HEK293T (cell line): ENCODE data around the gene KPNA1.

Source experiments
- ARNT ChIP-seq: fragments of 450-650 bp; IDR thresholded peaks from 2 replicates; pipeline ENCODE4 v1.6.1; 2017; ENCODE audit warnings: mild to moderate bottlenecking
- ELF4 ChIP-seq: fragments of 450-650 bp; IDR thresholded peaks from 2 replicates; pipeline ENCODE4 v1.6.1; 2017; ENCODE audit warnings: antibody characterized with exemption
- FOXA1 ChIP-seq: fragments of 450-650 bp; IDR thresholded peaks from 2 replicates; pipeline ENCODE4 v1.6.1; 2016; ENCODE audit warnings: mild to moderate bottlenecking
- FOXK2 ChIP-seq: fragments of 450-650 bp; IDR thresholded peaks from 2 replicates; pipeline ENCODE4 v1.6.1; 2016; ENCODE audit warnings: mild to moderate bottlenecking
- FOXM1 ChIP-seq: fragments of 450-650 bp; IDR thresholded peaks from 2 replicates; pipeline ENCODE4 v1.6.1; 2017; ENCODE audit warnings: mild to moderate bottlenecking, borderline replicate concordance
- HDGF ChIP-seq: fragments of 450-650 bp; IDR thresholded peaks from 2 replicates; pipeline ENCODE4 v1.6.1; 2017; ENCODE audit warnings: antibody characterized with exemption, borderline replicate concordance
- SP1 ChIP-seq: fragments of 450-650 bp; IDR thresholded peaks from 2 replicates; pipeline ENCODE4 v1.6.1; 2017
- SUZ12 ChIP-seq: fragments of 450-650 bp; IDR thresholded peaks from 2 replicates; pipeline ENCODE4 v1.6.1; 2016; ENCODE audit warnings: mild to moderate bottlenecking
- TARDBP ChIP-seq: fragments of 450-650 bp; IDR thresholded peaks from 2 replicates; pipeline ENCODE4 v1.6.1; 2016
- TF ChIP-seq, protein P1 (sequence below): fragments of 450-650 bp; IDR thresholded peaks from 2 replicates; pipeline ENCODE4 v1.6.1; 2016

- TF ChIP-seq SUZ12: no peak
- no peak for TF ChIP-seq FOXK2
- TF ChIP-seq, protein P1, sequence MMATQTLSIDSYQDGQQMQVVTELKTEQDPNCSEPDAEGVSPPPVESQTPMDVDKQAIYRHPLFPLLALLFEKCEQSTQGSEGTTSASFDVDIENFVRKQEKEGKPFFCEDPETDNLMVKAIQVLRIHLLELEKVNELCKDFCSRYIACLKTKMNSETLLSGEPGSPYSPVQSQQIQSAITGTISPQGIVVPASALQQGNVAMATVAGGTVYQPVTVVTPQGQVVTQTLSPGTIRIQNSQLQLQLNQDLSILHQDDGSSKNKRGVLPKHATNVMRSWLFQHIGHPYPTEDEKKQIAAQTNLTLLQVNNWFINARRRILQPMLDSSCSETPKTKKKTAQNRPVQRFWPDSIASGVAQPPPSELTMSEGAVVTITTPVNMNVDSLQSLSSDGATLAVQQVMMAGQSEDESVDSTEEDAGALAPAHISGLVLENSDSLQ: no peak
- no peak for TF ChIP-seq ARNT
- TF ChIP-seq HDGF: no peak
- no peak for TF ChIP-seq ELF4
- no peak for TF ChIP-seq SP1
- TF ChIP-seq TARDBP: no peak
- no peak for TF ChIP-seq FOXA1
- TF ChIP-seq FOXM1: no peak
Measured at GRCh38 chr3:122389197-122389596, 125.5 kb downstream of the KPNA1 start.
